ENCODE data around the gene FZD1. TPM values are rescaled to one million over a fixed set of nuclear protein-coding genes. Genes with fewer than 3 reads are reported as not detected.

The FZD1 gene
- total RNA-seq, 1 experiment from 2014 or later = 2.8 TPM

GRCh38 chr7:91297939-91298338, 33.7 kb downstream of the FZD1 start:
- BruUV-seq (replicated peaks) = no TSS peak
- Histone ChIP-seq H3K4me2 (no peak overlapping the region), H3K27ac (no peak overlapping the region), H3F3A (ENCODE audit: insufficient read depth, low read depth) (no peaks in the 10 kb centered on the region), H4K20me1 (ENCODE audit: insufficient read depth) (no peaks in the 10 kb centered on the region; the same call in 1 of the 2 replicates), H2AFZ (no peak overlapping the region), H3K9me3 (ENCODE audit: insufficient read depth, low read depth) (no peaks in the 10 kb centered on the region), H3K36me3 (ENCODE audit: low read depth) (no peaks in the 10 kb centered on the region), H3K27me3 (ENCODE audit: insufficient read depth, low read depth) (no peaks in the 10 kb centered on the region), H3K9me2 (ENCODE audit: insufficient read depth) (0 out of 2 replicates have a peak, but pooled peaks cover 3% of the 10 kb centered on the region), H3K79me2 (ENCODE audit: low read depth) (no peaks in the 10 kb centered on the region), H3K4me1 (replicated peaks; ENCODE audit: insufficient read depth) (no peaks in the 10 kb centered on the region), H3K4me3 (no peak overlapping the region)
- DNase-seq = no peak
- ChIA-PET CTCF (interaction anchor here (0.6 kb wide), 1 partner anchor 79 kb away, joined by 4 read pairs; no protein-coding TSS in a partner anchor), POLR2A (ENCODE audit: unreplicated experiment) (no interaction called here)
- TF ChIP-seq EZH2 (IDR thresholded peaks at IDR 0.05; ENCODE audit: low read depth) = no peak
- TF ChIP-seq CTCF (conservative IDR thresholded peaks at IDR 0.05) = no peak
- intact Hi-C loops (cut with micrococcal nuclease; ENCODE audit: unreplicated experiment) = no loop called here

GRCh38 chr7:91299952-91300775, 35.9 kb downstream of the FZD1 start:
- ChIA-PET POLR2A (ENCODE audit: unreplicated experiment) (no interaction called here), CTCF (no interaction called here)
- H3K79me2 ChIP-seq (ENCODE audit: low read depth) = no peaks in the 10 kb centered on the region
- H3K27me3 ChIP-seq (ENCODE audit: insufficient read depth, low read depth) = no peaks in the 10 kb centered on the region
- H3K4me2 ChIP-seq = no peak overlapping the region
- intact Hi-C loops (cut with micrococcal nuclease; ENCODE audit: unreplicated experiment) = no loop called here
- H3K9me3 ChIP-seq (ENCODE audit: insufficient read depth, low read depth) = no peaks in the 10 kb centered on the region
- no peaks in the 10 kb centered on the region for H3F3A ChIP-seq (ENCODE audit: insufficient read depth, low read depth)
- TF ChIP-seq CTCF (conservative IDR thresholded peaks at IDR 0.05) (no peak), EZH2 (IDR thresholded peaks at IDR 0.05; ENCODE audit: low read depth) (no peak)
- H2AFZ ChIP-seq = no peak overlapping the region
- no TSS peak for BruUV-seq (replicated peaks)
- DNase-seq = no peak
- no peak overlapping the region for H3K27ac ChIP-seq
- H4K20me1 ChIP-seq (ENCODE audit: insufficient read depth) = no peaks in the 10 kb centered on the region
- 0 out of 2 replicates have a peak, but pooled peaks cover 3% of the 10 kb centered on the region for H3K9me2 ChIP-seq (ENCODE audit: insufficient read depth)
- H3K36me3 ChIP-seq (ENCODE audit: low read depth) = no peaks in the 10 kb centered on the region
- no peaks in the 10 kb centered on the region for H3K4me1 ChIP-seq (replicated peaks; ENCODE audit: insufficient read depth)
- no peak overlapping the region for H3K4me3 ChIP-seq

- Histone ChIP-seq H3K9me2 (ENCODE audit: insufficient read depth) (0 out of 2 replicates have a peak, but pooled peaks cover 3% of the 10 kb centered on the region), H3K79me2 (ENCODE audit: low read depth) (no peaks in the 10 kb centered on the region), H3K36me3 (ENCODE audit: low read depth) (no peaks in the 10 kb centered on the region), H3K4me2 (no peak overlapping the region), H3K9me3 (ENCODE audit: insufficient read depth, low read depth) (no peaks in the 10 kb centered on the region), H3K27ac (no peak overlapping the region), H3F3A (ENCODE audit: insufficient read depth, low read depth) (no peaks in the 10 kb centered on the region), H3K4me1 (replicated peaks; ENCODE audit: insufficient read depth) (no peaks in the 10 kb centered on the region), H3K4me3 (no peak overlapping the region), H4K20me1 (ENCODE audit: insufficient read depth) (no peaks in the 10 kb centered on the region), H3K27me3 (ENCODE audit: insufficient read depth, low read depth) (no peaks in the 10 kb centered on the region), H2AFZ (no peak overlapping the region)
- intact Hi-C loops (cut with micrococcal nuclease; ENCODE audit: unreplicated experiment) = no loop called here
- no TSS peak for BruUV-seq (replicated peaks)
- TF ChIP-seq CTCF (conservative IDR thresholded peaks at IDR 0.05) (no peak), EZH2 (IDR thresholded peaks at IDR 0.05; ENCODE audit: low read depth) (no peak)
- ChIA-PET POLR2A (ENCODE audit: unreplicated experiment) (interaction anchor here (0.7 kb wide), 1 partner anchor 54 kb away, joined by 12 read pairs; no protein-coding TSS in a partner anchor), CTCF (no interaction called here)
- DNase-seq = no peak
Observed at GRCh38 chr7:91302794-91303193, 38.6 kb downstream of the FZD1 start.

Data from PC-9 (cell line).